Caco-2 (cell line): ENCODE measurements around the gene NUDT3. TPM values are rescaled to one million over a fixed set of nuclear protein-coding genes. Genes with fewer than 3 reads are reported as not detected.

Experiments
- BruUV-seq: library from RNA; stranded (reverse); fragments of 400-500 nt; replicated peaks from 2 replicates; lab custom pipeline; 2021; lab: Mats Ljungman, UMichigan
- CTCF ChIA-PET: fragments of 300-600 bp; sonication (Branson Sonifier 250); formaldehyde crosslinking; loops from one replicate; lab custom pipeline; 2022; ENCODE audit warnings: antibody characterized with exemption; lab: Charles Lee
- POLR2A ChIA-PET: fragments of 300-600 bp; sonication (Branson Sonifier 250); formaldehyde crosslinking; loops from one replicate; lab custom pipeline; 2022; ENCODE audit warnings: antibody characterized with exemption; lab: Charles Lee
- DNase-seq, 2 experiments: peaks; one replicate each; pipeline versions ENCODE4 v3.0.0 to v3.0.0-alpha.2; 2020 to 2022
- H3K27me3 ChIP-seq: replicated peaks from 2 replicates; pipeline ENCODE4 v1.6.0; 2011; ENCODE audit warnings: low read length; ENCODE audit not compliant: control insufficient read depth, insufficient read depth
- H3K36me3 ChIP-seq: 2 replicates; pipeline ENCODE4 v1.5.1; 2011; ENCODE audit warnings: low read length; ENCODE audit not compliant: control insufficient read depth, insufficient read depth
- H3K4me1 ChIP-seq: fragments of 250-450 bp; sonication (Bioruptor Pico); 2 replicates; pipeline ENCODE4 v1.5.1; 2020; ENCODE audit warnings: mild to moderate bottlenecking
- H3K4me3 ChIP-seq: 2 replicates; pipeline ENCODE4 v1.5.1; 2011; ENCODE audit warnings: low read depth, mild to moderate bottlenecking, control low read depth, low read length
- H3K9me3 ChIP-seq: fragments of 250-450 bp; sonication (Bioruptor Pico); 2 replicates; pipeline ENCODE4 v1.5.1; 2020; ENCODE audit warnings: mild to moderate bottlenecking, moderate library complexity
- H3K27ac Mint-ChIP-seq: one replicate; pipeline ENCODE4 v1.8.0; 2022; ENCODE audit warnings: mixed read lengths; ENCODE audit not compliant: unreplicated experiment
- H3K27me3 Mint-ChIP-seq: one replicate; pipeline ENCODE4 v1.8.0; 2022; ENCODE audit warnings: mixed read lengths; ENCODE audit not compliant: insufficient read depth, unreplicated experiment
- H3K36me3 Mint-ChIP-seq: one replicate; pipeline ENCODE4 v1.8.0; 2022; ENCODE audit warnings: mild to moderate bottlenecking, mixed read lengths; ENCODE audit not compliant: insufficient read depth, unreplicated experiment
- H3K4me1 Mint-ChIP-seq: one replicate; pipeline ENCODE4 v1.8.0; 2022; ENCODE audit warnings: low read depth, mixed read lengths; ENCODE audit not compliant: unreplicated experiment
- H3K4me3 Mint-ChIP-seq: one replicate; pipeline ENCODE4 v1.8.0; 2022; ENCODE audit warnings: mild to moderate bottlenecking, moderate library complexity, mixed read lengths; ENCODE audit not compliant: unreplicated experiment
- H3K9me3 Mint-ChIP-seq: one replicate; pipeline ENCODE4 v1.8.0; 2022; ENCODE audit warnings: mixed read lengths; ENCODE audit not compliant: unreplicated experiment
- CTCF ChIP-seq, 2 experiments: fragments of 200-600 bp in 1 of 2; IDR thresholded peaks; 1 replicate in 1 of 2; 2 replicates in 1 of 2; pipeline versions ENCODE4 v1.5.1 to v1.8.0; 2011 to 2022; ENCODE audit warnings: antibody characterized with exemption in 1 of 2, control low read depth in 1 of 2, inconsistent platforms in 1 of 2, low read depth in 1 of 2, low read length in 1 of 2, mild to moderate bottlenecking in 1 of 2, moderate library complexity in 1 of 2; ENCODE audit not compliant: insufficient read depth in 1 of 2, severe bottlenecking in 1 of 2, unreplicated experiment in 1 of 2
- intact Hi-C: fragments of 100-400 bp; cut with micrococcal nuclease; formaldehyde crosslinking; loops from one replicate; pipeline ENCODE4 v1.10.0; 2022; ENCODE audit not compliant: unreplicated experiment
- total RNA-seq: library from RNA; stranded (reverse); gene quantifications from 2 replicates; pipeline ENCODE4 v1.2.3, GENCODE V29; 2022

Gene NUDT3
- total RNA-seq, 1 experiment from 2014 or later = 22.9 TPM

GRCh38 chr6:34386316-34387137, 5.9 kb downstream of the NUDT3 start:
- H3K27me3 ChIP-seq = no peaks in the 10 kb centered on the region
- Mint-ChIP-seq H3K27ac (no peak overlapping the region), H3K4me1 (peaks cover 13% of the 10 kb centered on the region), H3K36me3 (no peaks in the 10 kb centered on the region), H3K27me3 (no peaks in the 10 kb centered on the region), H3K9me3 (no peaks in the 10 kb centered on the region), H3K4me3 (no peak overlapping the region)
- H3K36me3 ChIP-seq = no peaks in the 10 kb centered on the region; the same call in 1 of the 2 replicates
- intact Hi-C loops = no loop called here
- no peak overlapping the region for H3K4me3 ChIP-seq
- DNase-seq = peak in 1 of 2 experiments; percentile 39
- CTCF ChIA-PET = no interaction called here
- POLR2A ChIA-PET = no interaction called here
- no peak for TF ChIP-seq CTCF (IDR thresholded peaks at IDR 0.05; ENCODE audit: insufficient read depth in 1 of 2, low read depth in 1 of 2, low read length in 1 of 2, severe bottlenecking in 1 of 2, unreplicated experiment in 1 of 2)
- BruUV-seq = no TSS peak
- no peaks in the 10 kb centered on the region for H3K9me3 ChIP-seq
- H3K4me1 ChIP-seq = peaks cover 6% of the 10 kb centered on the region; the same call in 1 of the 2 replicates

- peaks cover 6% of the 10 kb centered on the region; the same call in 1 of the 2 replicates for H3K4me1 ChIP-seq
- ChIA-PET CTCF (no interaction called here), POLR2A (no interaction called here)
- no peak for DNase-seq
- no peaks in the 10 kb centered on the region for H3K27me3 ChIP-seq
- Mint-ChIP-seq H3K9me3 (no peaks in the 10 kb centered on the region), H3K27ac (no peak overlapping the region), H3K4me3 (no peak overlapping the region), H3K4me1 (peaks cover 13% of the 10 kb centered on the region), H3K36me3 (no peaks in the 10 kb centered on the region), H3K27me3 (no peaks in the 10 kb centered on the region)
- no peaks in the 10 kb centered on the region for H3K9me3 ChIP-seq
- no peaks in the 10 kb centered on the region; the same call in 1 of the 2 replicates for H3K36me3 ChIP-seq
- no peak overlapping the region for H3K4me3 ChIP-seq
- intact Hi-C loops = no loop called here
- no peak for TF ChIP-seq CTCF (IDR thresholded peaks at IDR 0.05; ENCODE audit: insufficient read depth in 1 of 2, low read depth in 1 of 2, low read length in 1 of 2, severe bottlenecking in 1 of 2, unreplicated experiment in 1 of 2)
- no TSS peak for BruUV-seq
Measured at GRCh38 chr6:34385793-34386195, 6.7 kb downstream of the NUDT3 start.

GRCh38 chr6:34384321-34385153, 7.9 kb downstream of the NUDT3 start:
- Mint-ChIP-seq H3K36me3 (no peaks in the 10 kb centered on the region), H3K9me3 (no peaks in the 10 kb centered on the region), H3K4me1 (peaks cover 13% of the 10 kb centered on the region), H3K27me3 (no peaks in the 10 kb centered on the region), H3K4me3 (no peak overlapping the region), H3K27ac (no peak overlapping the region)
- ChIA-PET POLR2A (no interaction called here), CTCF (no interaction called here)
- Histone ChIP-seq H3K4me3 (no peak overlapping the region), H3K4me1 (peaks cover 6% of the 10 kb centered on the region; the same call in 1 of the 2 replicates), H3K9me3 (no peaks in the 10 kb centered on the region), H3K36me3 (no peaks in the 10 kb centered on the region; the same call in 1 of the 2 replicates), H3K27me3 (no peaks in the 10 kb centered on the region)
- BruUV-seq = no TSS peak
- no peak for TF ChIP-seq CTCF (IDR thresholded peaks at IDR 0.05; ENCODE audit: insufficient read depth in 1 of 2, low read depth in 1 of 2, low read length in 1 of 2, severe bottlenecking in 1 of 2, unreplicated experiment in 1 of 2)
- intact Hi-C loops = no loop called here
- no peak for DNase-seq
